IMR-90 (cell line): Measurements from ENCODE around the gene ANLN.

ENCODE experiments used
- BHLHE40 ChIP-seq: fragments of 150-350 bp; IDR thresholded peaks from 2 replicates; pipeline ENCODE4 v1.6.1; 2016; ENCODE audit warnings: mild to moderate bottlenecking, low read depth, low read length
- CTCF ChIP-seq: conservative IDR thresholded peaks from 2 replicates; pipeline ENCODE4 v1.5.1; 2012; ENCODE audit warnings: mild to moderate bottlenecking, low read depth, low read length, improper control_type of control experiment
- MAFK ChIP-seq: IDR thresholded peaks from 2 replicates; pipeline ENCODE4 v1.6.1; 2012; ENCODE audit warnings: low read depth, low read length, improper control_type of control experiment
- MAZ ChIP-seq: IDR thresholded peaks from 2 replicates; pipeline ENCODE4 v1.6.1; 2012; ENCODE audit warnings: low read depth, mild to moderate bottlenecking, low read length, improper control_type of control experiment, moderate library complexity, borderline replicate concordance
- POLR2A ChIP-seq: IDR thresholded peaks from 2 replicates; pipeline ENCODE4 v1.6.1; 2012; ENCODE audit warnings: mild to moderate bottlenecking, low read depth, low read length

GRCh38 chr7:36496576-36496975 lies 106.9 kb downstream of the ANLN start:
- TF ChIP-seq CTCF (no peak), MAZ (no peak), BHLHE40 (no peak), POLR2A (no peak), MAFK (no peak)
